HCT116 (cell line): ENCODE measurements around the gene CDK14.

Experiments used
- EZH2 ChIP-seq: fragments of 200-600 bp; sonication (generic); IDR thresholded peaks from 2 replicates; pipeline ENCODE4 v1.6.1; 2017; ENCODE audit warnings: antibody characterized with exemption, mixed run types
- EZH2phosphoT487 ChIP-seq: fragments of 200-600 bp; IDR thresholded peaks from 2 replicates; pipeline ENCODE4 v1.6.1; 2018; ENCODE audit warnings: antibody characterized with exemption, borderline replicate concordance
- POLR2A ChIP-seq: IDR thresholded peaks from 2 replicates; pipeline ENCODE4 v1.7.0; 2011; ENCODE audit warnings: borderline replicate concordance; ENCODE audit not compliant: insufficient read depth, insufficient read length; ENCODE audit errors: extremely low read depth
- POLR2AphosphoS5 ChIP-seq: IDR thresholded peaks from 2 replicates; pipeline ENCODE4 v1.6.1; 2011; ENCODE audit warnings: mild to moderate bottlenecking, low read depth, low read length, moderate library complexity
- RAD21 ChIP-seq: IDR thresholded peaks from 2 replicates; pipeline ENCODE4 v1.6.1; 2012; ENCODE audit warnings: low read depth, mild to moderate bottlenecking
- SP1 ChIP-seq: IDR thresholded peaks from 2 replicates; pipeline ENCODE4 v1.6.1; 2012; ENCODE audit warnings: low read depth
- TCF7L2 ChIP-seq: IDR thresholded peaks from 2 replicates; pipeline ENCODE4 v1.7.0; 2011; ENCODE audit warnings: borderline replicate concordance, inconsistent platforms; ENCODE audit not compliant: insufficient read depth, insufficient read length; ENCODE audit errors: extremely low read depth
- YY1 ChIP-seq: IDR thresholded peaks from 2 replicates; pipeline ENCODE4 v1.6.1; 2011; ENCODE audit warnings: low read length, low read depth, moderate library complexity, mild to moderate bottlenecking; ENCODE audit not compliant: insufficient replicate concordance; ENCODE audit errors: extremely low read depth
- TF ChIP-seq, protein P1 (sequence below), 3 experiments: fragments of 200-600 bp in 1 of 3; sonication (generic) in 1 of 3; IDR thresholded peaks in 2 of 3; conservative IDR thresholded peaks in 1 of 3; 2 replicates each; pipeline ENCODE4 v1.5.1; 2012 to 2017; ENCODE audit warnings: low read depth in 2 of 3, low read length in 2 of 3, antibody characterized with exemption in 1 of 3, borderline replicate concordance in 1 of 3, control low read depth in 1 of 3, mild to moderate bottlenecking in 1 of 3, mixed read lengths in 1 of 3, mixed run types in 1 of 3, moderate library complexity in 1 of 3; ENCODE audit not compliant: insufficient read depth in 1 of 3
- TF ChIP-seq, protein P2 (sequence below): IDR thresholded peaks from 2 replicates; pipeline ENCODE4 v1.6.1; 2011; ENCODE audit warnings: mild to moderate bottlenecking, low read length, moderate library complexity; ENCODE audit not compliant: insufficient replicate concordance; ENCODE audit errors: extremely low read depth
- TF ChIP-seq, protein P3 (sequence below): IDR thresholded peaks from 2 replicates; pipeline ENCODE4 v1.6.1; 2012; ENCODE audit warnings: low read depth
- TF ChIP-seq, protein P4 (sequence below): IDR thresholded peaks from 2 replicates; pipeline ENCODE4 v1.6.1; 2012

DNA sequence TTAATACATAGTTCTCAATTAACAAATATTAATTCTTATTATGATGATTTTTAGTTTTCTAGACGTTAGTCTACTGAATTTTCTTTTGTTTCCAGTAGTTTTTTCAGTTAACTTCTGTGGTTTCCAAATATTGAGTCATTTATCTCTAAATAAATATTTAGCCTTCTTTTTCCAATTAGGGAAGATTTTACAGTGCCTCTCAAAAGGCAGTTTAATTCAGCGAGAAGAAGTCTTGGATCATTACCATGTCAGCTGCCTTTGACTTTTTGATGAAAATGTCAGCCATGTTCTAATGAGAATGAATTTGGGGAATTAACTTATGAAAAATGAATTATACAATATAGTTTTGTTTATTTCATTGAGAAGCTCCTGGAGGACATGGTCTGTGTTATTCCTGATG, 90.0 kb downstream of the CDK14 start:
- no peak for TF ChIP-seq EZH2
- TF ChIP-seq POLR2A: no peak
- TF ChIP-seq, protein P1, sequence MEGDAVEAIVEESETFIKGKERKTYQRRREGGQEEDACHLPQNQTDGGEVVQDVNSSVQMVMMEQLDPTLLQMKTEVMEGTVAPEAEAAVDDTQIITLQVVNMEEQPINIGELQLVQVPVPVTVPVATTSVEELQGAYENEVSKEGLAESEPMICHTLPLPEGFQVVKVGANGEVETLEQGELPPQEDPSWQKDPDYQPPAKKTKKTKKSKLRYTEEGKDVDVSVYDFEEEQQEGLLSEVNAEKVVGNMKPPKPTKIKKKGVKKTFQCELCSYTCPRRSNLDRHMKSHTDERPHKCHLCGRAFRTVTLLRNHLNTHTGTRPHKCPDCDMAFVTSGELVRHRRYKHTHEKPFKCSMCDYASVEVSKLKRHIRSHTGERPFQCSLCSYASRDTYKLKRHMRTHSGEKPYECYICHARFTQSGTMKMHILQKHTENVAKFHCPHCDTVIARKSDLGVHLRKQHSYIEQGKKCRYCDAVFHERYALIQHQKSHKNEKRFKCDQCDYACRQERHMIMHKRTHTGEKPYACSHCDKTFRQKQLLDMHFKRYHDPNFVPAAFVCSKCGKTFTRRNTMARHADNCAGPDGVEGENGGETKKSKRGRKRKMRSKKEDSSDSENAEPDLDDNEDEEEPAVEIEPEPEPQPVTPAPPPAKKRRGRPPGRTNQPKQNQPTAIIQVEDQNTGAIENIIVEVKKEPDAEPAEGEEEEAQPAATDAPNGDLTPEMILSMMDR (IDR thresholded peaks at IDR 0.05 in 2 of 3, conservative IDR thresholded peaks at IDR 0.05 in 1 of 3; ENCODE audit: borderline replicate concordance in 1 of 3, insufficient read depth in 1 of 3, low read depth in 2 of 3, low read length in 2 of 3): no peak
- TF ChIP-seq, protein P2, sequence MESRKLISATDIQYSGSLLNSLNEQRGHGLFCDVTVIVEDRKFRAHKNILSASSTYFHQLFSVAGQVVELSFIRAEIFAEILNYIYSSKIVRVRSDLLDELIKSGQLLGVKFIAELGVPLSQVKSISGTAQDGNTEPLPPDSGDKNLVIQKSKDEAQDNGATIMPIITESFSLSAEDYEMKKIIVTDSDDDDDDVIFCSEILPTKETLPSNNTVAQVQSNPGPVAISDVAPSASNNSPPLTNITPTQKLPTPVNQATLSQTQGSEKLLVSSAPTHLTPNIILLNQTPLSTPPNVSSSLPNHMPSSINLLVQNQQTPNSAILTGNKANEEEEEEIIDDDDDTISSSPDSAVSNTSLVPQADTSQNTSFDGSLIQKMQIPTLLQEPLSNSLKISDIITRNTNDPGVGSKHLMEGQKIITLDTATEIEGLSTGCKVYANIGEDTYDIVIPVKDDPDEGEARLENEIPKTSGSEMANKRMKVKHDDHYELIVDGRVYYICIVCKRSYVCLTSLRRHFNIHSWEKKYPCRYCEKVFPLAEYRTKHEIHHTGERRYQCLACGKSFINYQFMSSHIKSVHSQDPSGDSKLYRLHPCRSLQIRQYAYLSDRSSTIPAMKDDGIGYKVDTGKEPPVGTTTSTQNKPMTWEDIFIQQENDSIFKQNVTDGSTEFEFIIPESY: no peak
- no peak for TF ChIP-seq POLR2AphosphoS5
- TF ChIP-seq, protein P3, sequence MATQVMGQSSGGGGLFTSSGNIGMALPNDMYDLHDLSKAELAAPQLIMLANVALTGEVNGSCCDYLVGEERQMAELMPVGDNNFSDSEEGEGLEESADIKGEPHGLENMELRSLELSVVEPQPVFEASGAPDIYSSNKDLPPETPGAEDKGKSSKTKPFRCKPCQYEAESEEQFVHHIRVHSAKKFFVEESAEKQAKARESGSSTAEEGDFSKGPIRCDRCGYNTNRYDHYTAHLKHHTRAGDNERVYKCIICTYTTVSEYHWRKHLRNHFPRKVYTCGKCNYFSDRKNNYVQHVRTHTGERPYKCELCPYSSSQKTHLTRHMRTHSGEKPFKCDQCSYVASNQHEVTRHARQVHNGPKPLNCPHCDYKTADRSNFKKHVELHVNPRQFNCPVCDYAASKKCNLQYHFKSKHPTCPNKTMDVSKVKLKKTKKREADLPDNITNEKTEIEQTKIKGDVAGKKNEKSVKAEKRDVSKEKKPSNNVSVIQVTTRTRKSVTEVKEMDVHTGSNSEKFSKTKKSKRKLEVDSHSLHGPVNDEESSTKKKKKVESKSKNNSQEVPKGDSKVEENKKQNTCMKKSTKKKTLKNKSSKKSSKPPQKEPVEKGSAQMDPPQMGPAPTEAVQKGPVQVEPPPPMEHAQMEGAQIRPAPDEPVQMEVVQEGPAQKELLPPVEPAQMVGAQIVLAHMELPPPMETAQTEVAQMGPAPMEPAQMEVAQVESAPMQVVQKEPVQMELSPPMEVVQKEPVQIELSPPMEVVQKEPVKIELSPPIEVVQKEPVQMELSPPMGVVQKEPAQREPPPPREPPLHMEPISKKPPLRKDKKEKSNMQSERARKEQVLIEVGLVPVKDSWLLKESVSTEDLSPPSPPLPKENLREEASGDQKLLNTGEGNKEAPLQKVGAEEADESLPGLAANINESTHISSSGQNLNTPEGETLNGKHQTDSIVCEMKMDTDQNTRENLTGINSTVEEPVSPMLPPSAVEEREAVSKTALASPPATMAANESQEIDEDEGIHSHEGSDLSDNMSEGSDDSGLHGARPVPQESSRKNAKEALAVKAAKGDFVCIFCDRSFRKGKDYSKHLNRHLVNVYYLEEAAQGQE: no peak
- TF ChIP-seq, protein P4, sequence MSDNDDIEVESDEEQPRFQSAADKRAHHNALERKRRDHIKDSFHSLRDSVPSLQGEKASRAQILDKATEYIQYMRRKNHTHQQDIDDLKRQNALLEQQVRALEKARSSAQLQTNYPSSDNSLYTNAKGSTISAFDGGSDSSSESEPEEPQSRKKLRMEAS: no peak
- TF ChIP-seq YY1: no peak
- TF ChIP-seq EZH2phosphoT487: no peak
- no peak for TF ChIP-seq SP1
- TF ChIP-seq RAD21: no peak
- TF ChIP-seq TCF7L2: no peak
